Endothelial cell of umbilical vein (primary cell): ENCODE measurements around the gene ABCD1. TPM values are rescaled to one million over a fixed set of nuclear protein-coding genes. Genes with fewer than 3 reads are reported as not detected.
"Not testable (repeated sequence)": the region's sequence is repeated elsewhere in the genome, so short reads cannot be mapped to it uniquely, and the experiment has no call there.

Experiments used
- BruUV-seq: library from RNA; stranded (reverse); fragments of 400-500 nt; replicated peaks from 2 replicates; lab custom pipeline; 2021; lab: Mats Ljungman, UMichigan
- CTCF ChIA-PET: fragments of 300-600, 350-600 bp; sonication (Branson Sonifier 250); formaldehyde crosslinking; loops from one replicate; lab custom pipeline; 2021; ENCODE audit warnings: antibody characterized with exemption, inconsistent platforms; lab: Charles Lee
- POLR2A ChIA-PET: fragments of 300-600, 350-600 bp; sonication (Branson Sonifier 250); formaldehyde crosslinking; loops from one replicate; lab custom pipeline; 2021; ENCODE audit warnings: antibody characterized with exemption, inconsistent platforms; lab: Charles Lee
- DNase-seq: peaks from one replicate; pipeline ENCODE4 v3.0.0-alpha.2; 2011; ENCODE audit warnings: low read depth, low spot score
- FAIRE-seq: peaks from 2 replicates; lab custom pipeline; 2011; peaks lifted over from hg19 to GRCh38; lab: Jason Lieb, UNC
- H2AFZ ChIP-seq: 2 replicates; pipeline ENCODE4 v1.6.0; 2012; ENCODE audit warnings: low read depth, low read length, control low read depth, inconsistent platforms
- H3K27ac ChIP-seq: 2 replicates; pipeline ENCODE4 v1.5.1; 2011; ENCODE audit warnings: low read depth, mild to moderate bottlenecking, control low read depth, low read length, moderate library complexity; ENCODE audit not compliant: insufficient read depth
- H3K27me3 ChIP-seq, 2 experiments: 2 replicates each; pipeline versions ENCODE4 v1.6.0 to v1.6.1; 2011; ENCODE audit warnings: low read length in 2 of 2, mixed read lengths in 1 of 2; ENCODE audit not compliant: control insufficient read depth in 2 of 2, insufficient read depth in 2 of 2
- H3K36me3 ChIP-seq, 2 experiments: 2 replicates in 1 of 2; 3 replicates in 1 of 2; pipeline ENCODE4 v1.5.1; 2011; ENCODE audit warnings: low read length in 2 of 2, mild to moderate bottlenecking in 1 of 2, moderate library complexity in 1 of 2; ENCODE audit not compliant: control insufficient read depth in 2 of 2, insufficient read depth in 2 of 2; ENCODE audit errors: extremely low read depth in 1 of 2
- H3K4me1 ChIP-seq: 3 replicates; pipeline ENCODE4 v1.5.1; 2011; ENCODE audit warnings: mild to moderate bottlenecking, low read length; ENCODE audit not compliant: control insufficient read depth, insufficient read depth; ENCODE audit errors: extremely low read depth
- H3K4me2 ChIP-seq: 2 replicates; pipeline ENCODE4 v1.6.1; 2011; ENCODE audit warnings: low read length, control low read depth, mixed read lengths; ENCODE audit not compliant: insufficient read depth
- H3K4me3 ChIP-seq, 3 experiments: fragments of 200-600 bp in 1 of 3; sonication (generic), shearing (Covaris generic) in 1 of 3; replicated peaks in 1 of 3; 2 replicates each; pipeline ENCODE4 v1.5.1; 2011 to 2016; ENCODE audit warnings: control low read depth in 3 of 3, low read length in 3 of 3, mild to moderate bottlenecking in 2 of 3, inconsistent platforms in 1 of 3, low read depth in 1 of 3, moderate library complexity in 1 of 3; ENCODE audit not compliant: insufficient read depth in 1 of 3
- H3K79me2 ChIP-seq: 2 replicates; pipeline ENCODE4 v1.6.0; 2012; ENCODE audit warnings: low read length, inconsistent platforms; ENCODE audit not compliant: control insufficient read depth, insufficient read depth
- H3K9ac ChIP-seq: replicated peaks from 2 replicates; pipeline ENCODE3; 2011; ENCODE audit warnings: low read length, control low read depth; ENCODE audit not compliant: insufficient read depth; ENCODE audit errors: extremely low read depth
- H3K9me1 ChIP-seq: replicated peaks from 3 replicates; pipeline ENCODE4 v1.6.0; 2011; ENCODE audit warnings: mild to moderate bottlenecking, low read length; ENCODE audit not compliant: control insufficient read depth, insufficient read depth; ENCODE audit errors: extremely low read depth
- H3K9me3 ChIP-seq: replicated peaks from 2 replicates; pipeline ENCODE4 v1.5.1; 2012; ENCODE audit warnings: low read length, inconsistent platforms; ENCODE audit not compliant: control insufficient read depth, insufficient read depth
- H4K20me1 ChIP-seq: replicated peaks from 2 replicates; pipeline ENCODE3; 2011; ENCODE audit warnings: mild to moderate bottlenecking, low read length; ENCODE audit not compliant: control insufficient read depth, insufficient read depth; ENCODE audit errors: extremely low read depth
- CTCF ChIP-seq, 2 donors: IDR thresholded peaks; 1 replicate in 1 of 2; 2 replicates in 1 of 2; pipeline ENCODE4 v1.5.1; 2011; ENCODE audit warnings: low read length in 2 of 2, mild to moderate bottlenecking in 2 of 2, moderate library complexity in 2 of 2, control low read depth in 1 of 2, inconsistent platforms in 1 of 2, low read depth in 1 of 2; ENCODE audit not compliant: insufficient read depth in 1 of 2; ENCODE audit errors: extremely low read depth in 1 of 2
- EZH2 ChIP-seq: IDR thresholded peaks from 2 replicates; pipeline ENCODE4 v1.6.1; 2012; ENCODE audit warnings: borderline replicate concordance, low read depth, mild to moderate bottlenecking, moderate library complexity, low read length, inconsistent platforms; ENCODE audit not compliant: severe bottlenecking
- FOS ChIP-seq: IDR thresholded peaks from 2 replicates; pipeline ENCODE4 v1.6.1; 2011; ENCODE audit warnings: mild to moderate bottlenecking, low read length, moderate library complexity, borderline replicate concordance; ENCODE audit not compliant: insufficient read depth
- GATA2 ChIP-seq: IDR thresholded peaks from 2 replicates; pipeline ENCODE4 v1.7.0; 2011; ENCODE audit warnings: low read depth, mild to moderate bottlenecking, moderate library complexity, mixed read lengths, low read length; ENCODE audit not compliant: insufficient read length, insufficient read depth
- MAX ChIP-seq: IDR thresholded peaks from 2 replicates; pipeline ENCODE4 v1.6.1; 2011; ENCODE audit not compliant: insufficient read depth, insufficient read length
- MYC ChIP-seq: IDR thresholded peaks from one replicate; pipeline ENCODE4 v1.6.1; 2011; ENCODE audit warnings: mild to moderate bottlenecking, low read depth, low read length
- POLR2A ChIP-seq: IDR thresholded peaks from 2 replicates; pipeline ENCODE4 v1.6.1; 2012; ENCODE audit warnings: low read depth, mild to moderate bottlenecking, control low read depth, low read length
- dilution Hi-C: fragments of 300-500 bp; cut with MboI; formaldehyde crosslinking; loops from one replicate; pipeline ENCODE4 v1.15.0; 2019; ENCODE audit warnings: low sequenced_read_pairs; ENCODE audit not compliant: extremely low pct_ligation_motif_present
- intact Hi-C: fragments of 100-400 bp; cut with micrococcal nuclease; formaldehyde crosslinking; loops from one replicate; pipeline ENCODE4 v1.10.0; 2022
- polyA plus RNA-seq, 4 experiments: library from polyadenylated mRNA; depleted of rRNA in 3 of 4; stranded (reverse) in 3 of 4; unstranded in 1 of 4; fragments of >200 nt; gene quantifications; 2 replicates each; pipeline versions ENCODE4 v1.2.1 to v1.2.3, GENCODE V29; 2011 to 2012; ENCODE audit warnings: missing spikeins in 1 of 4
- total RNA-seq: library from RNA; stranded (reverse); gene quantifications from 2 replicates; pipeline ENCODE4 v1.2.3, GENCODE V29; 2021

Gene ABCD1
- total and polyA plus RNA-seq, 2 donors (not counting 3 experiments of a cell fraction or from before 2014, with no cell fraction given), result 9.1 to 12.9 TPM

GRCh38 chrX:153697924-153698865 lies 26.5 kb upstream of the ABCD1 start:
- H3K4me3 ChIP-seq, result no peak overlapping the region
- DNase-seq (no peak), FAIRE-seq (no peak)
- H3K79me2 ChIP-seq, result no peaks in the 10 kb centered on the region
- ChIA-PET CTCF (interaction anchor here (1.1 to 1.2 kb wide), 2 partner anchors 10 to 159 kb away, joined by 3 to 4 read pairs; no protein-coding TSS in a partner anchor), POLR2A (no interaction called here)
- H3K9me3 ChIP-seq, result no peaks in the 10 kb centered on the region
- no peak overlapping the region for H3K27ac ChIP-seq
- dilution Hi-C loops (no loop called here), intact Hi-C loops (no loop called here)
- H3K9ac ChIP-seq, result no peak overlapping the region
- H3K9me1 ChIP-seq, result no peaks in the 10 kb centered on the region
- no TSS peak for BruUV-seq
- no peaks in the 10 kb centered on the region for H3K27me3 ChIP-seq
- TF ChIP-seq CTCF (IDR thresholded peaks at IDR 0.05; ENCODE audit: extremely low read depth in 1 of 2, insufficient read depth in 1 of 2, low read depth in 1 of 2, low read length in 2 of 2) (no peak), MYC (no peak), POLR2A (no peak), GATA2 (no peak), EZH2 (no peak), FOS (no peak), MAX (no peak)
- H4K20me1 ChIP-seq, result no peaks in the 10 kb centered on the region
- no peak overlapping the region for H3K4me2 ChIP-seq
- peaks cover 8% of the 10 kb centered on the region for H3K4me1 ChIP-seq
- H2AFZ ChIP-seq, result no peak overlapping the region
- H3K36me3 ChIP-seq, result peaks cover 0 to 10% of the 10 kb centered on the region in 2 experiments

GRCh38 chrX:153699210-153699783 lies 25.4 kb upstream of the ABCD1 start:
- H3K27ac ChIP-seq, H3K9me3 ChIP-seq, H3K79me2 ChIP-seq, CTCF ChIA-PET, DNase-seq, H3K4me2 ChIP-seq, H4K20me1 ChIP-seq, POLR2A ChIA-PET, H3K9ac ChIP-seq, FAIRE-seq, H2AFZ ChIP-seq, BruUV-seq, H3K4me3 ChIP-seq, dilution Hi-C loops, intact Hi-C loops, H3K27me3 ChIP-seq, H3K9me1 ChIP-seq: not testable (repeated sequence)
- Histone ChIP-seq H3K4me1 (peaks cover 12% of the 10 kb centered on the region), H3K36me3 (peaks cover 2 to 19% of the 10 kb centered on the region in 2 experiments)
